Stimulated activated CD8-positive, alpha-beta memory T cell treated with anti-CD3 and anti-CD28 coated beads, Interleukin-7, amount 100 ng/mL, for 24 hours (primary cell): ENCODE data around the gene LRRC10B.

Source experiments
- DNase-seq: peaks from one replicate; pipeline ENCODE4 v3.0.0-alpha.2; 2020; ENCODE audit warnings: low read depth

LRRC10B gene

GRCh38 chr11:61486779-61487178, 21.8 kb upstream of the LRRC10B start:
- DNase-seq = no peak

- no peak for DNase-seq
Measured at GRCh38 chr11:61487342-61488025, 21.1 kb upstream of the LRRC10B start.

- no peak for DNase-seq
Measured at GRCh38 chr11:61488651-61489291, 19.8 kb upstream of the LRRC10B start.

GRCh38 chr11:61489833-61490721, 18.5 kb upstream of the LRRC10B start:
- DNase-seq = no peak

GRCh38 chr11:61491736-61492395, 16.7 kb upstream of the LRRC10B start:
- no peak for DNase-seq

- DNase-seq = no peak
Measured at GRCh38 chr11:61494381-61494961, 14.1 kb upstream of the LRRC10B start.

- no peak for DNase-seq
Measured at GRCh38 chr11:61495801-61496601, 12.5 kb upstream of the LRRC10B start.

GRCh38 chr11:61496602-61497400, 11.7 kb upstream of the LRRC10B start:
- DNase-seq = no peak

GRCh38 chr11:61497473-61497872, 11.1 kb upstream of the LRRC10B start:
- no peak for DNase-seq

- DNase-seq = no peak
Measured at GRCh38 chr11:61497876-61498275, 10.7 kb upstream of the LRRC10B start.

- no peak for DNase-seq
Measured at GRCh38 chr11:61498767-61499341, 9.7 kb upstream of the LRRC10B start.

- DNase-seq = no peak
Measured at GRCh38 chr11:61499816-61500491, 8.6 kb upstream of the LRRC10B start.

GRCh38 chr11:61502522-61502921, 6.0 kb upstream of the LRRC10B start:
- no peak for DNase-seq

- no peak for DNase-seq
Measured at GRCh38 chr11:61503135-61503770, 5.3 kb upstream of the LRRC10B start.

GRCh38 chr11:61505106-61505505, 3.4 kb upstream of the LRRC10B start:
- DNase-seq = no peak

- no peak for DNase-seq
Measured at GRCh38 chr11:61505640-61506155, 2.9 kb upstream of the LRRC10B start.

GRCh38 chr11:61507012-61507768, 1.4 kb upstream of the LRRC10B start:
- DNase-seq = no peak
